Stimulated activated CD4-positive, alpha-beta T cell treated with anti-CD3 and anti-CD28 coated beads, TNF-alpha, amount 100 ng/mL, for 24 hours (primary cell): ENCODE results near the gene EEFSEC.
"Not testable (repeated sequence)": the region's sequence is repeated elsewhere in the genome, so short reads cannot be mapped to it uniquely, and the experiment has no call there.

Experiments
- DNase-seq, 3 experiments: peaks; one replicate each; pipeline ENCODE4 v3.0.0-alpha.2; 2020; ENCODE audit warnings: low read depth in 3 of 3

The EEFSEC gene

GRCh38 chr3:128152419-128153155 is 694 bp upstream of the EEFSEC start:
- no peak for DNase-seq

GRCh38 chr3:128154354-128154753 is 1.1 kb downstream of the EEFSEC start:
- not testable (repeated sequence) for DNase-seq

GRCh38 chr3:128155616-128156360 is 2.5 kb downstream of the EEFSEC start:
- no peak for DNase-seq

- DNase-seq, result no peak
Observed at GRCh38 chr3:128160661-128161060, 7.4 kb downstream of the EEFSEC start.

- no peak for DNase-seq
Observed at GRCh38 chr3:128163432-128163831, 10.2 kb downstream of the EEFSEC start.

- DNase-seq, result no peak
Observed at GRCh38 chr3:128166971-128167453, 13.7 kb downstream of the EEFSEC start.

GRCh38 chr3:128167646-128167972 is 14.3 kb downstream of the EEFSEC start:
- DNase-seq, result no peak

GRCh38 chr3:128167973-128168674 is 14.8 kb downstream of the EEFSEC start:
- no peak for DNase-seq

- DNase-seq, result no peak
Observed at GRCh38 chr3:128168836-128169235, 15.6 kb downstream of the EEFSEC start.

- DNase-seq, result no peak
Observed at GRCh38 chr3:128170866-128171516, 17.7 kb downstream of the EEFSEC start.

- DNase-seq, result no peak
Observed at GRCh38 chr3:128173200-128173599, 19.9 kb downstream of the EEFSEC start.

GRCh38 chr3:128173849-128174248 is 20.6 kb downstream of the EEFSEC start:
- no peak for DNase-seq

- no peak for DNase-seq
Observed at GRCh38 chr3:128174675-128175590, 21.7 kb downstream of the EEFSEC start.

- DNase-seq, result no peak
Observed at GRCh38 chr3:128175768-128176167, 22.5 kb downstream of the EEFSEC start.

GRCh38 chr3:128176276-128176833 is 23.1 kb downstream of the EEFSEC start:
- no peak for DNase-seq

- no peak for DNase-seq
Observed at GRCh38 chr3:128177865-128178264, 24.6 kb downstream of the EEFSEC start.

- no peak for DNase-seq
Observed at GRCh38 chr3:128178782-128179483, 25.7 kb downstream of the EEFSEC start.

- DNase-seq, result no peak
Observed at GRCh38 chr3:128179484-128179819, 26.2 kb downstream of the EEFSEC start.

GRCh38 chr3:128180436-128180835 is 27.2 kb downstream of the EEFSEC start:
- no peak for DNase-seq

GRCh38 chr3:128180913-128181312 is 27.6 kb downstream of the EEFSEC start:
- no peak for DNase-seq
